CD14-positive monocyte (primary cell): ENCODE results near the gene NRXN3. TPM values are rescaled to one million over a fixed set of nuclear protein-coding genes. Genes with fewer than 3 reads are reported as not detected.

Experiments
- DNase-seq, 3 donors: peaks; one replicate each; pipeline ENCODE4 v3.0.0-alpha.2; 2011 to 2022
- H2AFZ ChIP-seq: 2 replicates; pipeline ENCODE4 v1.6.0; 2012; ENCODE audit warnings: mild to moderate bottlenecking, low read depth, low read length, inconsistent platforms; ENCODE audit not compliant: insufficient read depth, poor library complexity, severe bottlenecking
- H3K27ac ChIP-seq, 2 donors: 1 replicate in 1 of 2; 2 replicates in 1 of 2; pipeline ENCODE4 v1.5.1; 2012 to 2013; ENCODE audit warnings: low read length in 2 of 2, control low read depth in 1 of 2, inconsistent platforms in 1 of 2, low read depth in 1 of 2, mild to moderate bottlenecking in 1 of 2
- H3K27me3 ChIP-seq, 2 donors: one replicate each; pipeline versions ENCODE4 v1.6.0 to v1.6.1; 2011 to 2013; ENCODE audit warnings: low read length in 2 of 2; ENCODE audit not compliant: control insufficient read depth in 2 of 2, insufficient read depth in 2 of 2
- H3K36me3 ChIP-seq, 2 donors: replicated peaks in 1 of 2; 1 replicate in 1 of 2; 2 replicates in 1 of 2; pipeline versions ENCODE4 v1.5.1 to v1.6.1; 2012 to 2013; ENCODE audit warnings: low read length in 2 of 2, control low read depth in 1 of 2, inconsistent platforms in 1 of 2, mild to moderate bottlenecking in 1 of 2; ENCODE audit not compliant: insufficient read depth in 2 of 2, control insufficient read depth in 1 of 2
- H3K4me1 ChIP-seq, 2 donors: 1 replicate in 1 of 2; 2 replicates in 1 of 2; pipeline versions ENCODE4 v1.5.1 to v1.6.1; 2012 to 2013; ENCODE audit warnings: low read length in 2 of 2, control low read depth in 1 of 2, inconsistent platforms in 1 of 2, mild to moderate bottlenecking in 1 of 2, moderate library complexity in 1 of 2; ENCODE audit not compliant: insufficient read depth in 2 of 2, control insufficient read depth in 1 of 2
- H3K4me2 ChIP-seq: replicated peaks from 2 replicates; pipeline ENCODE3; 2012; ENCODE audit warnings: low read length, moderate library complexity, mild to moderate bottlenecking; ENCODE audit not compliant: poor library complexity, severe bottlenecking; ENCODE audit errors: extremely low read depth
- H3K4me3 ChIP-seq, 3 experiments: fragments of 200-600 bp in 1 of 3; sonication (generic) in 1 of 3; replicated peaks in 1 of 3; 1 replicate in 2 of 3; 2 replicates in 1 of 3; pipeline ENCODE4 v1.5.1; 2011 to 2013; ENCODE audit warnings: low read length in 3 of 3, mild to moderate bottlenecking in 3 of 3, control low read depth in 2 of 3, low read depth in 2 of 3, inconsistent platforms in 1 of 3, moderate library complexity in 1 of 3
- H3K79me2 ChIP-seq: 2 replicates; pipeline ENCODE4 v1.6.0; 2012; ENCODE audit warnings: mild to moderate bottlenecking, control low read depth, inconsistent platforms, low read length, moderate library complexity; ENCODE audit not compliant: insufficient read depth
- H3K9ac ChIP-seq: 2 replicates; pipeline ENCODE4 v1.6.0; 2017; ENCODE audit warnings: low read length, mild to moderate bottlenecking; ENCODE audit not compliant: insufficient read depth, poor library complexity, severe bottlenecking
- H3K9me3 ChIP-seq, 2 donors: replicated peaks in 1 of 2; 1 replicate in 1 of 2; 2 replicates in 1 of 2; pipeline versions ENCODE4 v1.5.1 to v1.6.1; 2012 to 2013; ENCODE audit warnings: low read length in 2 of 2, control low read depth in 1 of 2; ENCODE audit not compliant: control insufficient read depth in 1 of 2, insufficient read depth in 1 of 2
- H4K20me1 ChIP-seq: 2 replicates; pipeline ENCODE4 v1.6.0; 2012; ENCODE audit warnings: mild to moderate bottlenecking, low read length, control low read depth, moderate library complexity; ENCODE audit not compliant: insufficient read depth
- H3K27ac Mint-ChIP-seq, 7 donors: one replicate each; pipeline ENCODE4 v1.8.0; 2020; ENCODE audit warnings: mild to moderate bottlenecking in 7 of 7, mixed read lengths in 7 of 7, moderate library complexity in 6 of 7, inconsistent platforms in 2 of 7
- H3K27me3 Mint-ChIP-seq, 3 donors: one replicate each; pipeline ENCODE4 v1.8.0; 2021 to 2022; ENCODE audit warnings: low read depth in 3 of 3, mild to moderate bottlenecking in 3 of 3, mixed read lengths in 3 of 3, moderate library complexity in 3 of 3, inconsistent platforms in 1 of 3
- H3K36me3 Mint-ChIP-seq, 2 donors: one replicate each; pipeline ENCODE4 v1.8.0; 2020; ENCODE audit warnings: mixed read lengths in 2 of 2, inconsistent platforms in 1 of 2, mild to moderate bottlenecking in 1 of 2
- H3K4me1 Mint-ChIP-seq: one replicate; pipeline ENCODE4 v1.8.0; 2020; ENCODE audit warnings: mild to moderate bottlenecking, mixed read lengths
- H3K4me3 Mint-ChIP-seq, 2 donors: one replicate each; pipeline ENCODE4 v1.8.0; 2020; ENCODE audit warnings: mild to moderate bottlenecking in 2 of 2, mixed read lengths in 2 of 2, moderate library complexity in 1 of 2
- H3K9me3 Mint-ChIP-seq, 7 donors: one replicate each; pipeline ENCODE4 v1.8.0; 2020 to 2022; ENCODE audit warnings: mixed read lengths in 7 of 7, mild to moderate bottlenecking in 6 of 7, moderate library complexity in 6 of 7, inconsistent platforms in 2 of 7
- CTCF ChIP-seq: fragments of 200-600 bp; IDR thresholded peaks from one replicate; pipeline ENCODE4 v1.8.0; 2022; ENCODE audit warnings: antibody characterized with exemption, mild to moderate bottlenecking
- WGBS: methylation state at CpG from one replicate; pipeline ENCODE4 v1.1.5; 2013; ENCODE audit warnings: missing lambda C conversion rate; ENCODE audit not compliant: insufficient coverage; 5-methylcytosine and 5-hydroxymethylcytosine counted together
- intact Hi-C, 2 donors: fragments of 100-400 bp; cut with micrococcal nuclease; formaldehyde crosslinking; loops; one replicate each; pipeline versions ENCODE4 v1.15.0 to v1.15.1; 2023
- polyA plus RNA-seq, 3 donors: library from polyadenylated mRNA; depleted of rRNA in 1 of 3; unstranded in 2 of 3; stranded (reverse) in 1 of 3; fragments of 300-500 nt in 2 of 3; fragments of >200 nt in 1 of 3; fragmentation: Illumina TruSeq in 2 of 3; gene quantifications; 1 replicate in 2 of 3; 2 replicates in 1 of 3; pipeline ENCODE4 v1.2.3, GENCODE V29; 2012 to 2021

The NRXN3 gene
- polyA plus RNA-seq, 3 donors = not detected

- H2AFZ ChIP-seq = no peak overlapping the region
- intact Hi-C loops = no loop called here
- peaks cover 0 to 6% (median 0%) of the 10 kb centered on the region in 7 donors for H3K9me3 Mint-ChIP-seq
- no peaks in the 10 kb centered on the region for H3K4me1 ChIP-seq
- no peak for DNase-seq
- no peaks in the 10 kb centered on the region for H3K4me1 Mint-ChIP-seq
- H3K36me3 Mint-ChIP-seq = no peaks in the 10 kb centered on the region
- no peak for TF ChIP-seq CTCF
- H3K9me3 ChIP-seq = no peaks in the 10 kb centered on the region
- no peaks in the 10 kb centered on the region for H3K27me3 Mint-ChIP-seq
- no peak overlapping the region for H3K27ac Mint-ChIP-seq
- H3K4me3 Mint-ChIP-seq = no peak overlapping the region
- H3K4me2 ChIP-seq = no peak overlapping the region
- no peak overlapping the region for H3K9ac ChIP-seq
- 100% methylated on average over 2 of the region's 4 CpGs for WGBS
- H3K27me3 ChIP-seq = no peaks in the 10 kb centered on the region
- H3K36me3 ChIP-seq = no peaks in the 10 kb centered on the region
- H3K4me3 ChIP-seq = no peak overlapping the region
- H4K20me1 ChIP-seq = no peaks in the 10 kb centered on the region
- H3K79me2 ChIP-seq = no peaks in the 10 kb centered on the region
- no peak overlapping the region for H3K27ac ChIP-seq
Measured at GRCh38 chr14:79413734-79414428, 1243.7 kb downstream of the NRXN3 start.

GRCh38 chr14:79415726-79416125, 1245.6 kb downstream of the NRXN3 start:
- no peak for DNase-seq
- Histone ChIP-seq H3K9ac (no peak overlapping the region), H3K36me3 (no peaks in the 10 kb centered on the region), H3K9me3 (no peaks in the 10 kb centered on the region), H3K4me2 (no peak overlapping the region), H3K79me2 (no peaks in the 10 kb centered on the region), H3K4me3 (no peak overlapping the region), H3K4me1 (no peaks in the 10 kb centered on the region), H4K20me1 (no peaks in the 10 kb centered on the region), H3K27ac (no peak overlapping the region), H3K27me3 (no peaks in the 10 kb centered on the region), H2AFZ (no peak overlapping the region)
- no CpG with 5 or more reads among the region's 1 CpG for WGBS
- no peak for TF ChIP-seq CTCF
- intact Hi-C loops = no loop called here
- Mint-ChIP-seq H3K4me1 (no peaks in the 10 kb centered on the region), H3K4me3 (no peak overlapping the region), H3K36me3 (no peaks in the 10 kb centered on the region), H3K9me3 (peaks cover 0 to 6% (median 0%) of the 10 kb centered on the region in 7 donors), H3K27me3 (no peaks in the 10 kb centered on the region), H3K27ac (no peak overlapping the region)
